H1 (cell line): ENCODE data around the gene RTN3. TPM values are rescaled to one million over a fixed set of nuclear protein-coding genes. Genes with fewer than 3 reads are reported as not detected.

Experiments used
- CTCF ChIA-PET: fragments of 300-600 bp; sonication (Branson Sonifier 250); formaldehyde crosslinking; loops from one replicate; lab custom pipeline; 2021; ENCODE audit not compliant: partially characterized antibody; lab: Charles Lee
- POLR2A ChIA-PET: fragments of 300-600 bp; sonication (Branson Sonifier 250); formaldehyde crosslinking; loops from one replicate; lab custom pipeline; 2021; ENCODE audit warnings: inconsistent platforms; ENCODE audit not compliant: partially characterized antibody; lab: Charles Lee
- DNase-seq, 2 experiments: peaks; one replicate each; pipeline versions ENCODE4 v3.0.0 to v3.0.0-alpha.2; 2010 to 2022; ENCODE audit warnings: low spot score in 2 of 2, low read depth in 1 of 2, mixed read lengths in 1 of 2
- FAIRE-seq: peaks from 2 replicates; lab custom pipeline; 2011; peaks lifted over from hg19 to GRCh38; lab: Jason Lieb, UNC
- H2AFZ ChIP-seq: 2 replicates; pipeline ENCODE4 v1.8.1; 2012; ENCODE audit warnings: low read length, inconsistent platforms
- H2AK5ac ChIP-seq: 2 replicates; pipeline ENCODE4 v1.6.1; 2013; ENCODE audit warnings: low read depth, low read length
- H2BK120ac ChIP-seq: replicated peaks from 2 replicates; pipeline ENCODE3; 2013; ENCODE audit warnings: low read depth, low read length, inconsistent platforms
- H2BK12ac ChIP-seq: 2 replicates; pipeline ENCODE4 v1.6.1; 2013; ENCODE audit warnings: low read depth, low read length
- H2BK15ac ChIP-seq: 2 replicates; pipeline ENCODE4 v1.6.1; 2013; ENCODE audit warnings: low read length
- H2BK20ac ChIP-seq: 2 replicates; pipeline ENCODE4 v1.6.1; 2013; ENCODE audit warnings: low read length
- H2BK5ac ChIP-seq: 2 replicates; pipeline ENCODE4 v1.6.1; 2013; ENCODE audit warnings: low read depth, low read length
- H3K14ac ChIP-seq: 2 replicates; pipeline ENCODE4 v1.6.1; 2013; ENCODE audit warnings: inconsistent platforms; ENCODE audit not compliant: insufficient read length
- H3K18ac ChIP-seq: 2 replicates; pipeline ENCODE4 v1.6.1; 2013; ENCODE audit warnings: low read length; ENCODE audit errors: extremely low read depth
- H3K23ac ChIP-seq: 2 replicates; pipeline ENCODE4 v1.6.1; 2013; ENCODE audit warnings: inconsistent platforms; ENCODE audit not compliant: insufficient read length
- H3K23me2 ChIP-seq: 2 replicates; pipeline ENCODE4 v1.6.1; 2013; ENCODE audit warnings: low read depth, low read length
- H3K27ac ChIP-seq: 2 replicates; pipeline ENCODE4 v1.6.1; 2011; ENCODE audit warnings: low read depth, low read length, inconsistent platforms
- H3K27me3 ChIP-seq, 4 experiments: replicated peaks in 1 of 4; 1 replicate in 1 of 4; 2 replicates in 3 of 4; pipeline versions ENCODE4 v1.6.1 to v1.8.1; 2011 to 2013; ENCODE audit warnings: low read length in 3 of 4, mild to moderate bottlenecking in 3 of 4, inconsistent platforms in 2 of 4, mixed read lengths in 2 of 4, moderate library complexity in 1 of 4; ENCODE audit not compliant: control insufficient read depth in 3 of 4, insufficient read depth in 3 of 4; ENCODE audit errors: extremely low read depth in 1 of 4
- H3K36me3 ChIP-seq, 4 experiments: 2 replicates each; pipeline versions ENCODE4 v1.6.1 to v1.8.1; 2011 to 2013; ENCODE audit warnings: mild to moderate bottlenecking in 4 of 4, low read length in 3 of 4, moderate library complexity in 2 of 4, control low read depth in 1 of 4, inconsistent platforms in 1 of 4; ENCODE audit not compliant: insufficient read depth in 4 of 4, control insufficient read depth in 2 of 4
- H3K4ac ChIP-seq: replicated peaks from 2 replicates; pipeline ENCODE3; 2013; ENCODE audit warnings: low read length, low read depth, mixed read lengths, inconsistent platforms; ENCODE audit not compliant: insufficient read length
- H3K4me1 ChIP-seq, 4 experiments: replicated peaks in 1 of 4; 1 replicate in 1 of 4; 2 replicates in 3 of 4; pipeline versions ENCODE4 v1.6.1 to v1.8.1; 2011 to 2013; ENCODE audit warnings: low read length in 3 of 4, inconsistent platforms in 2 of 4, mixed read lengths in 1 of 4; ENCODE audit not compliant: insufficient read depth in 4 of 4, control insufficient read depth in 3 of 4
- H3K4me2 ChIP-seq, 2 experiments: 2 replicates each; pipeline versions ENCODE4 v1.6.1 to v1.8.1; 2011 to 2013; ENCODE audit warnings: low read depth in 2 of 2, low read length in 2 of 2, control low read depth in 1 of 2, inconsistent platforms in 1 of 2, mild to moderate bottlenecking in 1 of 2; ENCODE audit not compliant: insufficient read depth in 1 of 2
- H3K4me3 ChIP-seq, 4 experiments: fragments of 200-600, 300-600 bp in 1 of 4; sonication (generic), shearing (Covaris generic), sonication (Bioruptor Twin) in 1 of 4; 2 replicates each; pipeline versions ENCODE4 v1.5.1 to v1.8.1; 2011 to 2016; ENCODE audit warnings: low read length in 4 of 4, low read depth in 3 of 4, control low read depth in 2 of 4, inconsistent platforms in 2 of 4, mild to moderate bottlenecking in 2 of 4, mixed read lengths in 1 of 4, moderate library complexity in 1 of 4; ENCODE audit not compliant: insufficient read depth in 2 of 4; ENCODE audit errors: extremely low read depth in 1 of 4
- H3K56ac ChIP-seq: replicated peaks from 2 replicates; pipeline ENCODE3; 2013; ENCODE audit warnings: low read depth, mild to moderate bottlenecking, mixed read lengths, low read length, inconsistent platforms; ENCODE audit not compliant: insufficient read length
- H3K79me1 ChIP-seq: 2 replicates; pipeline ENCODE4 v1.6.1; 2013; ENCODE audit warnings: low read depth, low read length, control low read depth
- H3K79me2 ChIP-seq, 2 experiments: 2 replicates each; pipeline versions ENCODE4 v1.6.1 to v1.8.1; 2012 to 2013; ENCODE audit warnings: low read length in 2 of 2, mild to moderate bottlenecking in 2 of 2, inconsistent platforms in 1 of 2; ENCODE audit not compliant: insufficient read depth in 2 of 2, control insufficient read depth in 1 of 2
- H3K9ac ChIP-seq, 4 experiments: replicated peaks in 1 of 4; 1 replicate in 1 of 4; 2 replicates in 3 of 4; pipeline versions ENCODE4 v1.6.1 to v1.8.1; 2011 to 2013; ENCODE audit warnings: low read depth in 3 of 4, low read length in 3 of 4, control low read depth in 2 of 4, mild to moderate bottlenecking in 2 of 4, moderate library complexity in 2 of 4, inconsistent platforms in 1 of 4; ENCODE audit errors: extremely low read depth in 1 of 4
- H3K9me3 ChIP-seq, 2 experiments: 2 replicates each; pipeline versions ENCODE4 v1.6.1 to v1.8.1; 2012 to 2013; ENCODE audit warnings: mild to moderate bottlenecking in 2 of 2, moderate library complexity in 2 of 2, control low read depth in 1 of 2, inconsistent platforms in 1 of 2, low read depth in 1 of 2, low read length in 1 of 2, mixed read lengths in 1 of 2; ENCODE audit not compliant: insufficient read depth in 2 of 2
- H4K20me1 ChIP-seq, 2 experiments: replicated peaks in 1 of 2; 2 replicates each; pipeline versions ENCODE3 to v1.8.1; 2011 to 2013; ENCODE audit warnings: inconsistent platforms in 2 of 2, low read length in 2 of 2, mild to moderate bottlenecking in 1 of 2; ENCODE audit not compliant: insufficient read depth in 2 of 2, control insufficient read depth in 1 of 2
- H4K5ac ChIP-seq: 2 replicates; pipeline ENCODE4 v1.6.1; 2013; ENCODE audit warnings: low read length, low read depth, mixed read lengths, inconsistent platforms; ENCODE audit not compliant: insufficient read length
- H4K8ac ChIP-seq: 2 replicates; pipeline ENCODE4 v1.8.0; 2013; ENCODE audit warnings: mild to moderate bottlenecking, moderate library complexity, low read length, inconsistent platforms; ENCODE audit not compliant: insufficient read depth; ENCODE audit errors: extremely low read depth
- H4K91ac ChIP-seq: replicated peaks from 2 replicates; pipeline ENCODE3; 2013; ENCODE audit warnings: low read length, mixed read lengths, inconsistent platforms; ENCODE audit not compliant: insufficient read length
- ATF3 ChIP-seq: IDR thresholded peaks from 2 replicates; pipeline ENCODE4 v1.6.1; 2011; ENCODE audit warnings: low read depth, mild to moderate bottlenecking, low read length; ENCODE audit not compliant: insufficient read depth
- CEBPB ChIP-seq: IDR thresholded peaks from 2 replicates; pipeline ENCODE4 v1.6.1; 2012; ENCODE audit warnings: low read depth, low read length
- E2F6 ChIP-seq: IDR thresholded peaks from 2 replicates; pipeline ENCODE4 v1.6.1; 2012; ENCODE audit warnings: inconsistent platforms
- HDAC2 ChIP-seq, 2 experiments: fragments of 300-600 bp in 1 of 2; sonication (generic) in 1 of 2; IDR thresholded peaks; 2 replicates each; pipeline ENCODE4 v1.6.1; 2011 to 2012; ENCODE audit warnings: low read depth in 2 of 2, low read length in 2 of 2, mild to moderate bottlenecking in 2 of 2, moderate library complexity in 2 of 2, borderline replicate concordance in 1 of 2, inconsistent platforms in 1 of 2
- HDAC6 ChIP-seq: IDR thresholded peaks from one replicate; pipeline ENCODE4 v1.7.1; 2012; ENCODE audit warnings: low read depth, mild to moderate bottlenecking, inconsistent platforms, low read length, moderate library complexity
- SRF ChIP-seq: IDR thresholded peaks from 2 replicates; pipeline ENCODE4 v1.6.1; 2011; ENCODE audit warnings: mild to moderate bottlenecking, low read depth, low read length, moderate library complexity
- TBP ChIP-seq: IDR thresholded peaks from 2 replicates; pipeline ENCODE4 v1.6.1; 2011; ENCODE audit warnings: low read depth, low read length, improper control_type of control experiment
- TEAD4 ChIP-seq: IDR thresholded peaks from 2 replicates; pipeline ENCODE4 v1.6.1; 2012; ENCODE audit warnings: low read depth, low read length, inconsistent platforms, mixed read lengths
- USF2 ChIP-seq: IDR thresholded peaks from 2 replicates; pipeline ENCODE4 v1.6.1; 2011; ENCODE audit warnings: low read length, improper control_type of control experiment
- WGBS, 2 experiments: shearing (Covaris generic) in 1 of 2; methylation state at CpG; one replicate each; pipeline versions ENCODE4 v1.1.6 to v1.1.7; 2013 to 2015; ENCODE audit warnings: low lambda C conversion rate in 2 of 2, mixed read lengths in 2 of 2, inconsistent platforms in 1 of 2, low coverage in 1 of 2, missing lambda C conversion rate in 1 of 2; ENCODE audit not compliant: insufficient replicate concordance in 2 of 2, insufficient coverage in 1 of 2, insufficient read length in 1 of 2; ENCODE audit errors: extremely low coverage in 1 of 2, missing lambda C conversion rate in 1 of 2; 5-methylcytosine and 5-hydroxymethylcytosine counted together
- polyA plus RNA-seq, 7 experiments: library from polyadenylated mRNA; depleted of rRNA in 3 of 7; stranded (reverse) in 5 of 7; unstranded in 2 of 7; fragments of >200 nt in 5 of 7; fragments of 200-250 nt in 2 of 7; gene quantifications; 1 replicate in 5 of 7; 2 replicates in 1 of 7; 4 replicates in 1 of 7; pipeline versions ENCODE4 v1.2.1 to v1.2.3, GENCODE V29; 2011 to 2013; ENCODE audit warnings: missing spikeins in 2 of 7, mixed read lengths in 2 of 7
- total RNA-seq: library from RNA; stranded (reverse); fragmentation: NEBNext Ultra II Directional; extraction: Animal tissue kit (Norgen Biotek cat#: 25700); gene quantifications from 2 replicates; pipeline ENCODE4 v1.2.1, GENCODE V29; 2021

The RTN3 gene
- total and polyA plus RNA-seq, 2 of the 8 experiments (the other 6 are each of a cell fraction or from before 2014, with no cell fraction given), result 160 to 203 TPM

GRCh38 chr11:63719001-63719400, 37.7 kb downstream of the RTN3 start:
- DNase-seq, result no peak
- no peak overlapping the region for H3K14ac ChIP-seq
- H2BK5ac ChIP-seq, result no peak overlapping the region
- H2BK12ac ChIP-seq, result no peak overlapping the region
- no peak overlapping the region for H4K91ac ChIP-seq
- FAIRE-seq, result no peak
- H2BK15ac ChIP-seq, result no peak overlapping the region
- no peak overlapping the region for H4K8ac ChIP-seq
- H3K4me3 ChIP-seq, result no peak overlapping the region
- H3K18ac ChIP-seq, result no peak overlapping the region
- no peak overlapping the region for H3K27ac ChIP-seq
- no peak overlapping the region for H4K5ac ChIP-seq
- H3K4me2 ChIP-seq, result no peak overlapping the region
- H4K20me1 ChIP-seq, result peaks cover 4 to 16% of the 10 kb centered on the region in 2 experiments
- H3K4ac ChIP-seq, result no peak overlapping the region
- no peak overlapping the region for H2AFZ ChIP-seq
- H2BK20ac ChIP-seq, result no peak overlapping the region
- no peaks in the 10 kb centered on the region for H3K4me1 ChIP-seq
- H3K23ac ChIP-seq, result no peak overlapping the region
- ChIA-PET CTCF (interaction anchor here (5.2 kb wide), 1 partner anchor 19 kb away, joined by 24 read pairs; no protein-coding TSS in a partner anchor), POLR2A (interaction anchor here (1.4 to 1.8 kb wide), 2 partner anchors 18 to 22 kb away, joined by 3 read pairs; no protein-coding TSS in a partner anchor)
- 94% methylated on average over 1 of the region's 1 CpG; no CpG with 5 or more reads in 1 of the 2 experiments for WGBS, 2 experiments
- no peaks in the 10 kb centered on the region for H3K23me2 ChIP-seq
- no peaks in the 10 kb centered on the region; the same call in 1 of the 2 replicates for H3K79me1 ChIP-seq
- H3K9me3 ChIP-seq, result no peaks in the 10 kb centered on the region
- H3K9ac ChIP-seq, result no peak overlapping the region
- peaks cover 0 to 11% (median 5%) of the 10 kb centered on the region in 4 experiments; a peak in 4 of 8 replicates for H3K36me3 ChIP-seq
- TF ChIP-seq TEAD4 (no peak), CEBPB (no peak), E2F6 (no peak), HDAC2 (IDR thresholded peaks at IDR 0.05; ENCODE audit: borderline replicate concordance in 1 of 2, low read depth in 2 of 2, low read length in 2 of 2) (no peak), TBP (no peak), ATF3 (no peak), HDAC6 (no peak), USF2 (no peak), SRF (no peak)
- no peak overlapping the region for H2AK5ac ChIP-seq
- no peaks in the 10 kb centered on the region for H3K27me3 ChIP-seq
- H2BK120ac ChIP-seq, result no peak overlapping the region
- no peak overlapping the region for H3K56ac ChIP-seq
- H3K79me2 ChIP-seq, result peaks cover 0 to 76% of the 10 kb centered on the region in 2 experiments; a peak in 2 of 4 replicates
